Epithelial cell of proximal tubule (primary cell): ENCODE measurements around the gene CYP2S1. TPM values are rescaled to one million over a fixed set of nuclear protein-coding genes. Genes with fewer than 3 reads are reported as not detected.
A peak's percentile ranks its signal among the peaks of the same experiment; 100 is the strongest.
"Not testable (repeated sequence)": the region's sequence is repeated elsewhere in the genome, so short reads cannot be mapped to it uniquely, and the experiment has no call there.

Source experiments
- DNase-seq: peaks from one replicate; pipeline ENCODE4 v3.0.0-alpha.2; 2011; ENCODE audit warnings: low read depth
- H3K4me3 ChIP-seq: 2 replicates; pipeline ENCODE4 v1.5.1; 2011; ENCODE audit warnings: low read depth, mild to moderate bottlenecking, low read length
- CTCF ChIP-seq: conservative IDR thresholded peaks from 2 replicates; pipeline ENCODE4 v1.5.1; 2012; ENCODE audit warnings: low read depth, mild to moderate bottlenecking, low read length
- total RNA-seq: library from RNA; depleted of rRNA; stranded (reverse); fragments of >200 nt; gene quantifications from 2 replicates; pipeline ENCODE4 v1.2.3, GENCODE V29; 2015

CYP2S1 gene
- total RNA-seq, 1 donor from 2014 or later: 24.7 TPM

DNA sequence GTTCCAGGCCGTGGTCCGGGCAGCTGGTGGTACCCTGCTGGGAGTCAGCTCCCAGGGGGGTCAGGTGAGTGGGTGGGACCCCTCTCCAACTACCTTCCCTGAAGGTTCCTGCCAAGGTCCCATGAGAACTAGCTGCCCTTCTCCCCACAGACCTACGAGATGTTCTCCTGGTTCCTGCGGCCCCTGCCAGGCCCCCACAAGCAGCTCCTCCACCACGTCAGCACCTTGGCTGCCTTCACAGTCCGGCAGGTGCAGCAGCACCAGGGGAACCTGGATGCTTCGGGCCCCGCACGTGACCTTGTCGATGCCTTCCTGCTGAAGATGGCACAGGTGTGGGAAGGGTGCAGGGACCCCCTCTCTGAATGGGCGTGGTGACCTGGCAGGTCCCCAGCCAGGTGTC, 5.5 kb downstream of the CYP2S1 start:
- no peak for DNase-seq
- TF ChIP-seq CTCF: no peak
- H3K4me3 ChIP-seq: no peak overlapping the region

- no peak overlapping the region for H3K4me3 ChIP-seq
- DNase-seq: no peak
- no peak for TF ChIP-seq CTCF
These were observed 10.4 kb downstream of the CYP2S1 start for GRCh38 chr19:41203371-41203770.

- peak; percentile 97 for TF ChIP-seq CTCF
- H3K4me3 ChIP-seq, DNase-seq: not testable (repeated sequence)
These were observed 11.3 kb downstream of the CYP2S1 start for GRCh38 chr19:41204338-41204737.

DNA sequence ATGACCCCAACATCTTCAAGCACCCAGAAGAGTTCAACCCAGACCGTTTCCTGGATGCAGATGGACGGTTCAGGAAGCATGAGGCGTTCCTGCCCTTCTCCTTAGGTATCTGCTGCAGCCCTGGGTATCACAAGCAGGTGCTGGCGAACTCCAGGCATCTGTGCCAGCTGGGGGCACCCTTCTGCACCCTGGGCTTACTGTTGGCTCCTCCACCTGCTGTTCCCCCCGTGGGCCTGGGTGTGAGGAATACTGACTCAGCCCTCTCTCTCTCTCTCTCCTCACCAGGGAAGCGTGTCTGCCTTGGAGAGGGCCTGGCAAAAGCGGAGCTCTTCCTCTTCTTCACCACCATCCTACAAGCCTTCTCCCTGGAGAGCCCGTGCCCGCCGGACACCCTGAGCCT, 13.0 kb downstream of the CYP2S1 start:
- TF ChIP-seq CTCF: peak; percentile 54
- no peak overlapping the region for H3K4me3 ChIP-seq
- DNase-seq: no peak

DNA sequence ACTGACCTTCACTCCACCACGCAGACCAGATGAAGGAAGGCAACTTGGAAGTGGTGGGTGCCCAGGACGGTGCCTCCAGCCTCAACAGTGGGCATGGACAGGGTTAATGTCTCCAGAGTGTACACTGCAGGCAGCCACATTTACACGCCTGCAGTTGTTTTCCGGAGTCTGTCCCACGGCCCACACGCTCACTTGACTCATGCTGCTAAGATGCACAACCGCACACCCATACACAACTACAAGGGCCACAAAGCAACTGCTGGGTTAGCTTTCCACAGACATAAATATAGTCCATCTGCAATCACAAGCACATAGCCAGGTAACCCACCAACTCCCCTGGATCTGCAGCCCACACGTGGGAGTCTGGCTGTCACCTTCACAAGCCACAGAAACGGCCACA, 13.4 kb downstream of the CYP2S1 start:
- DNase-seq: no peak
- H3K4me3 ChIP-seq: no peak overlapping the region
- no peak for TF ChIP-seq CTCF

- DNase-seq: no peak
- H3K4me3 ChIP-seq: no peak overlapping the region
- no peak for TF ChIP-seq CTCF
These were observed 14.1 kb downstream of the CYP2S1 start for GRCh38 chr19:41206926-41207750.

GRCh38 chr19:41214161-41214560, 21.1 kb downstream of the CYP2S1 start:
- DNase-seq: no peak
- H3K4me3 ChIP-seq: no peak overlapping the region
- no peak for TF ChIP-seq CTCF
